Endothelial cell (in vitro differentiated cells): ENCODE results near the gene ROCK2. TPM values are rescaled to one million over a fixed set of nuclear protein-coding genes. Genes with fewer than 3 reads are reported as not detected.

Experiments
- DNase-seq: peaks from one replicate; pipeline ENCODE4 v3.0.0; 2021; ENCODE audit warnings: low spot score
- H3K27ac Mint-ChIP-seq: one replicate; pipeline ENCODE4 v1.8.0; 2021; ENCODE audit warnings: mixed read lengths, inconsistent platforms; ENCODE audit not compliant: unreplicated experiment
- H3K27me3 Mint-ChIP-seq: one replicate; pipeline ENCODE4 v1.8.0; 2021; ENCODE audit warnings: mild to moderate bottlenecking, moderate library complexity, mixed read lengths, inconsistent platforms; ENCODE audit not compliant: unreplicated experiment
- H3K36me3 Mint-ChIP-seq: one replicate; pipeline ENCODE4 v1.8.0; 2021; ENCODE audit warnings: mild to moderate bottlenecking, low read depth, mixed read lengths, inconsistent platforms; ENCODE audit not compliant: unreplicated experiment
- H3K4me1 Mint-ChIP-seq: one replicate; pipeline ENCODE4 v1.8.0; 2021; ENCODE audit warnings: mild to moderate bottlenecking, mixed read lengths, inconsistent platforms; ENCODE audit not compliant: unreplicated experiment
- H3K4me3 Mint-ChIP-seq: one replicate; pipeline ENCODE4 v1.8.0; 2021; ENCODE audit warnings: mild to moderate bottlenecking, mixed read lengths, inconsistent platforms; ENCODE audit not compliant: unreplicated experiment
- H3K9me3 Mint-ChIP-seq: one replicate; pipeline ENCODE4 v1.8.0; 2021; ENCODE audit warnings: mixed read lengths, inconsistent platforms; ENCODE audit not compliant: unreplicated experiment
- total RNA-seq: library from RNA; stranded (reverse); fragmentation: NEBNext Ultra II Directional; extraction: Animal tissue kit (Norgen Biotek cat#: 25700); gene quantifications from one replicate; pipeline ENCODE4 v1.2.1, GENCODE V29; 2021; ENCODE audit not compliant: unreplicated experiment
- TF ChIP-seq, protein P1 (sequence below): fragments of 200-600 bp; sonication (generic); IDR thresholded peaks from one replicate; pipeline ENCODE4 v1.5.0; 2021; ENCODE audit warnings: antibody characterized with exemption; ENCODE audit not compliant: unreplicated experiment

ROCK2 gene
- total RNA-seq, 1 donor from 2014 or later = 52.8 TPM

DNA sequence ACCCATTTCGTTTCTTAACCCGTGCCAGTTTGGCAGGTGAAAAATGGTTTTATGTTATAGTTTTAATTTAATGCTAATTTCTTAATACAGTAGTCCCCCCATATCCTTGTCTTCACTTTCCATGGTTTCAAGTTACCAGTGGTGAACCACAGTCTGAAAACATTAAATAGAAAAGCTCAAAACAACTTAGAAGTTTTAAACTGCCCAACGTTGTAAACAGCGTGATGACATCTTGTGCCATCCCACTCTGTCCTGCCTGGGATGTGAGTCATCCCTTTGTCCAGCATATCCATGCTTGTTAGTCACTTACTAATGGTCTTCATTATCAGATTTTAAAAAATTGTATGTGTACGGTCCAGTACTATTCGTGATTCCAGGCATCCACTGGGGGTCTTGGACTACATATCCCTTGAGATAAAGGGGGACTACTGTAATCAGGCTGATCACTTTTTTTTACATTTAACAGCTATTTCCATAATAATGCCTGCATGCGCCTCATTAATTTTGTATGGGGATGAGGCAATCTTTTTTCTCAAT is 157.3 kb downstream of the ROCK2 start:
- Mint-ChIP-seq H3K4me1 (no peaks in the 10 kb centered on the region), H3K27me3 (peaks cover 2% of the 10 kb centered on the region), H3K4me3 (no peak overlapping the region), H3K36me3 (peaks cover 12% of the 10 kb centered on the region), H3K27ac (no peak overlapping the region), H3K9me3 (no peaks in the 10 kb centered on the region)
- TF ChIP-seq, protein P1, sequence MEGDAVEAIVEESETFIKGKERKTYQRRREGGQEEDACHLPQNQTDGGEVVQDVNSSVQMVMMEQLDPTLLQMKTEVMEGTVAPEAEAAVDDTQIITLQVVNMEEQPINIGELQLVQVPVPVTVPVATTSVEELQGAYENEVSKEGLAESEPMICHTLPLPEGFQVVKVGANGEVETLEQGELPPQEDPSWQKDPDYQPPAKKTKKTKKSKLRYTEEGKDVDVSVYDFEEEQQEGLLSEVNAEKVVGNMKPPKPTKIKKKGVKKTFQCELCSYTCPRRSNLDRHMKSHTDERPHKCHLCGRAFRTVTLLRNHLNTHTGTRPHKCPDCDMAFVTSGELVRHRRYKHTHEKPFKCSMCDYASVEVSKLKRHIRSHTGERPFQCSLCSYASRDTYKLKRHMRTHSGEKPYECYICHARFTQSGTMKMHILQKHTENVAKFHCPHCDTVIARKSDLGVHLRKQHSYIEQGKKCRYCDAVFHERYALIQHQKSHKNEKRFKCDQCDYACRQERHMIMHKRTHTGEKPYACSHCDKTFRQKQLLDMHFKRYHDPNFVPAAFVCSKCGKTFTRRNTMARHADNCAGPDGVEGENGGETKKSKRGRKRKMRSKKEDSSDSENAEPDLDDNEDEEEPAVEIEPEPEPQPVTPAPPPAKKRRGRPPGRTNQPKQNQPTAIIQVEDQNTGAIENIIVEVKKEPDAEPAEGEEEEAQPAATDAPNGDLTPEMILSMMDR = no peak
- no peak for DNase-seq

DNA sequence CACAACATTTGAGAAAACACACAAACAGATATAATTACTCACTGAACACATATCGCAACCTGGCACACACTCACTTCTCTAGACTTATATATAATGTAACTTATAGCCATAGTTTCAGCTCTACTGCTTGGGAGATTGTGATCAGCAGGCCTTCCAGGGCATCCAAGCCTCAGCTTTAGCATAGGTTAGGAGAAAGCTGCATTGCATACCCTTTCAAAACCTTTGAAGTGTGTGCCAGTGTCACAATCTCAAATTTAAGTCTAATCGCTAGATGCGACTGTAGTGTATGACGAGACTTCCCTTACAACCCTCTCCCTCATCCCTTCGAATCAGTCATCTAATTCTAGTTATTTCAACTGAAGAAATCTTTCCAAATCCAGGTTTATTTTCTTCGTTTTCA is 158.3 kb downstream of the ROCK2 start:
- Mint-ChIP-seq H3K27me3 (peaks cover 2% of the 10 kb centered on the region), H3K9me3 (no peaks in the 10 kb centered on the region), H3K4me3 (no peak overlapping the region), H3K27ac (no peak overlapping the region), H3K36me3 (peaks cover 12% of the 10 kb centered on the region), H3K4me1 (no peaks in the 10 kb centered on the region)
- DNase-seq = no peak
- TF ChIP-seq, protein P1 = no peak

DNA sequence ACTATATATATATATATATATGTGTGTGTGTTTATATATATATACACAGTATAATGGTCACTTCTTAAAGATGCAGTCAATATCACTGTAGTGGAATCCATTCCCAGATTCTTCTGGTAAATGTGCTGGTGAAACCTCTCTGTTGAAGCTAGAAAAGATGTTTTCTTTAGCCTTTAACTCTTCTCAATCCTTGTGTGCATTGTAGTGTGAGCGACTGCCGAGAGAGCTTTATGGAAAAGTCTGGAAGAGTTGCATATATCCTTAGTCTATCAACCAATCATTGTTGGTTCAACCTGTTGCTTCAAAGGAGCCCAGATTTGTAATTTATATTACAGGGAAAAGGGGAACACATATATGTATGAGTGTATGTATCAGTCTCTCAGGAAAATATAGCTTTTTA is 161.5 kb downstream of the ROCK2 start:
- no peak overlapping the region for H3K4me3 Mint-ChIP-seq
- no peak for DNase-seq
- peaks cover 5% of the 10 kb centered on the region for H3K4me1 Mint-ChIP-seq
- TF ChIP-seq, protein P1 = no peak
- H3K9me3 Mint-ChIP-seq = no peaks in the 10 kb centered on the region
- H3K27me3 Mint-ChIP-seq = peaks cover 2% of the 10 kb centered on the region
- no peak overlapping the region for H3K27ac Mint-ChIP-seq
- H3K36me3 Mint-ChIP-seq = peaks cover 12% of the 10 kb centered on the region

DNA sequence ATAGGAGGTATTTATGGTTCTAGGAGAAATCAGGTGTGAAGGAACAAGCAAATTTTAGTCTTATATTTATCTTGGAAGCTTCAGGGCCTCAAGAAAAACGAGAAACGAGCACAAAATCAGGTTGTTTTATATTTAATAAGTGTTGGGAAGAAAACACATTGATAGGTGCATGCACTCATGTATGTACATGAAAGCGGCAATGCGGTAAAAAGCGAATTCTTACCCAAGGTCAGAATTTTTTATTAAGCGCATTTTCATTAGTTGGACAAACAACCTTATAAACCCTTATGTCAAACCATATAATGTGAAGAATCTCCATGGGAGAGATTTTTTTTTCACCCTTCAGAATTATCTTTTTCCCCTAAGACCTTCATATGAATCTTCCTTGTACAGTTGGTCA is 163.8 kb downstream of the ROCK2 start:
- peaks cover 7% of the 10 kb centered on the region for H3K4me1 Mint-ChIP-seq
- H3K27me3 Mint-ChIP-seq = peaks cover 3% of the 10 kb centered on the region
- H3K36me3 Mint-ChIP-seq = no peaks in the 10 kb centered on the region
- DNase-seq = no peak
- TF ChIP-seq, protein P1 = no peak
- no peak overlapping the region for H3K4me3 Mint-ChIP-seq
- H3K27ac Mint-ChIP-seq = no peak overlapping the region
- H3K9me3 Mint-ChIP-seq = no peaks in the 10 kb centered on the region

DNA sequence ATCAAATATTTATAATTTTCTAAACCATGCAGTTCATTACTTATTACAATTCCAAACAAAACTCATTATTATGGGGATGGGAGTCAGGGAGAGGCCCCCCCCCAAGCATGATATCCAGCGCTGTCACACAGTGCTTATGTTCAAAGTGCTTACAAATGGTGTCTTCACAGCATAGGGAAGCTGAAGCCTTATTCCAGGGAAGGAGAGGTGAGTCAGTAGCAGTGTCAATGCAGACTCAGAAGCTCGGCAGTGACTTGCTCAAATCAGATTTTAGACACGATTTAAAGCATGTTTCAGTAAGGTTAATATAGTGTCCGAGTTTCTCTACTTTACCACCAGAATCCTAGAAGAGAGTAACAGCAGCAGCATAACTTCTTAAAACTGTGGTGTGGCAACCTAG is 164.5 kb downstream of the ROCK2 start:
- Mint-ChIP-seq H3K27me3 (peaks cover 5% of the 10 kb centered on the region), H3K36me3 (no peaks in the 10 kb centered on the region), H3K9me3 (no peaks in the 10 kb centered on the region), H3K4me3 (no peak overlapping the region), H3K4me1 (peaks cover 11% of the 10 kb centered on the region), H3K27ac (no peak overlapping the region)
- TF ChIP-seq, protein P1 = no peak
- no peak for DNase-seq
